HCT116 (cell line): ENCODE data around the gene ALDH4A1.

Experiments
- CEBPB ChIP-seq: IDR thresholded peaks from 2 replicates; pipeline ENCODE4 v1.6.1; 2012; ENCODE audit warnings: low read depth
- CTCF ChIP-seq, 3 experiments: fragments of 200-600 bp in 1 of 3; sonication (generic) in 1 of 3; IDR thresholded peaks in 2 of 3; conservative IDR thresholded peaks in 1 of 3; 2 replicates each; pipeline ENCODE4 v1.5.1; 2012 to 2017; ENCODE audit warnings: low read depth in 2 of 3, low read length in 2 of 3, antibody characterized with exemption in 1 of 3, borderline replicate concordance in 1 of 3, control low read depth in 1 of 3, mild to moderate bottlenecking in 1 of 3, mixed read lengths in 1 of 3, mixed run types in 1 of 3, moderate library complexity in 1 of 3; ENCODE audit not compliant: insufficient read depth in 1 of 3
- EZH2 ChIP-seq: fragments of 200-600 bp; sonication (generic); IDR thresholded peaks from 2 replicates; pipeline ENCODE4 v1.6.1; 2017; ENCODE audit warnings: antibody characterized with exemption, mixed run types
- POLR2A ChIP-seq: IDR thresholded peaks from 2 replicates; pipeline ENCODE4 v1.7.0; 2011; ENCODE audit warnings: borderline replicate concordance; ENCODE audit not compliant: insufficient read depth, insufficient read length; ENCODE audit errors: extremely low read depth
- POLR2AphosphoS5 ChIP-seq: IDR thresholded peaks from 2 replicates; pipeline ENCODE4 v1.6.1; 2011; ENCODE audit warnings: mild to moderate bottlenecking, low read depth, low read length, moderate library complexity
- SP1 ChIP-seq: IDR thresholded peaks from 2 replicates; pipeline ENCODE4 v1.6.1; 2012; ENCODE audit warnings: low read depth
- ZFX ChIP-seq: fragments of 450-650 bp; IDR thresholded peaks from 2 replicates; pipeline ENCODE4 v1.6.1; 2017

GRCh38 chr1:18946550-18947381 lies 44.4 kb upstream of the ALDH4A1 start:
- TF ChIP-seq CEBPB = no peak
- no peak for TF ChIP-seq POLR2A
- no peak for TF ChIP-seq CTCF (IDR thresholded peaks at IDR 0.05 in 2 of 3, conservative IDR thresholded peaks at IDR 0.05 in 1 of 3; ENCODE audit: borderline replicate concordance in 1 of 3, insufficient read depth in 1 of 3, low read depth in 2 of 3, low read length in 2 of 3)
- no peak for TF ChIP-seq POLR2AphosphoS5
- no peak for TF ChIP-seq ZFX
- no peak for TF ChIP-seq EZH2
- TF ChIP-seq SP1 = no peak
